Measurements from ENCODE around the gene BAG3. TPM values are rescaled to one million over a fixed set of nuclear protein-coding genes. Genes with fewer than 3 reads are reported as not detected.

The BAG3 gene
- total RNA-seq, 4 donors from 2014 or later: 23.8 to 38.4 (median 32.0) TPM

DNA sequence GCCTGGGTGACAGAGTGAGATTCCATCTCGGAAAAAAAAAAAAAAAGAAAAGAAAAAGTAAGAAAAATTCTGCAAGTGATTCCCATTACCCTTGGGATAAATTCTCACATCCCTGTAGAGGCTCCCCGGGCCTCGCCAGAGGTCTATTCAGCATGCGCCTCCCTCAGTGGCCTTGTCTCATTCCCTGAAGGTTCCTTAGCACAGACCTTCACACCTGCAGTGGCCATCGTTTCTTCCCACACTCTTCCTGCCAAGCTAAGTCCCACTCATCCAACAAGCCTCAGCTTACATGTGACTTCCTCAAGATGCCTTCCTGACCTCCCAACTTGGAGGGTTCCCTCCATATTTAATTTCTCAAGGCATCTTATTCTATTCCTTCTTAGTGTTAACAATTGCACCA is 20.9 kb upstream of the BAG3 start:
- Histone ChIP-seq H3K27me3 (no peaks in the 10 kb centered on the region), H3K27ac (no peak overlapping the region), H3K4me3 (no peak overlapping the region), H3K9me3 (no peaks in the 10 kb centered on the region), H3K4me1 (peaks cover 0 to 7% (median 2%) of the 10 kb centered on the region in 4 donors), H3K36me3 (no peaks in the 10 kb centered on the region)
- TF ChIP-seq POLR2A (IDR thresholded peaks at IDR 0.05): no peak
- TF ChIP-seq EP300 (IDR thresholded peaks at IDR 0.05): no peak
- TF ChIP-seq, protein P1, sequence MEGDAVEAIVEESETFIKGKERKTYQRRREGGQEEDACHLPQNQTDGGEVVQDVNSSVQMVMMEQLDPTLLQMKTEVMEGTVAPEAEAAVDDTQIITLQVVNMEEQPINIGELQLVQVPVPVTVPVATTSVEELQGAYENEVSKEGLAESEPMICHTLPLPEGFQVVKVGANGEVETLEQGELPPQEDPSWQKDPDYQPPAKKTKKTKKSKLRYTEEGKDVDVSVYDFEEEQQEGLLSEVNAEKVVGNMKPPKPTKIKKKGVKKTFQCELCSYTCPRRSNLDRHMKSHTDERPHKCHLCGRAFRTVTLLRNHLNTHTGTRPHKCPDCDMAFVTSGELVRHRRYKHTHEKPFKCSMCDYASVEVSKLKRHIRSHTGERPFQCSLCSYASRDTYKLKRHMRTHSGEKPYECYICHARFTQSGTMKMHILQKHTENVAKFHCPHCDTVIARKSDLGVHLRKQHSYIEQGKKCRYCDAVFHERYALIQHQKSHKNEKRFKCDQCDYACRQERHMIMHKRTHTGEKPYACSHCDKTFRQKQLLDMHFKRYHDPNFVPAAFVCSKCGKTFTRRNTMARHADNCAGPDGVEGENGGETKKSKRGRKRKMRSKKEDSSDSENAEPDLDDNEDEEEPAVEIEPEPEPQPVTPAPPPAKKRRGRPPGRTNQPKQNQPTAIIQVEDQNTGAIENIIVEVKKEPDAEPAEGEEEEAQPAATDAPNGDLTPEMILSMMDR (IDR thresholded peaks at IDR 0.05): no peak
- WGBS, 2 donors: 89% methylated on average over 5 of the region's 5 CpGs
- no peak for DNase-seq (ENCODE audit: low spot score in 2 of 2)

DNA sequence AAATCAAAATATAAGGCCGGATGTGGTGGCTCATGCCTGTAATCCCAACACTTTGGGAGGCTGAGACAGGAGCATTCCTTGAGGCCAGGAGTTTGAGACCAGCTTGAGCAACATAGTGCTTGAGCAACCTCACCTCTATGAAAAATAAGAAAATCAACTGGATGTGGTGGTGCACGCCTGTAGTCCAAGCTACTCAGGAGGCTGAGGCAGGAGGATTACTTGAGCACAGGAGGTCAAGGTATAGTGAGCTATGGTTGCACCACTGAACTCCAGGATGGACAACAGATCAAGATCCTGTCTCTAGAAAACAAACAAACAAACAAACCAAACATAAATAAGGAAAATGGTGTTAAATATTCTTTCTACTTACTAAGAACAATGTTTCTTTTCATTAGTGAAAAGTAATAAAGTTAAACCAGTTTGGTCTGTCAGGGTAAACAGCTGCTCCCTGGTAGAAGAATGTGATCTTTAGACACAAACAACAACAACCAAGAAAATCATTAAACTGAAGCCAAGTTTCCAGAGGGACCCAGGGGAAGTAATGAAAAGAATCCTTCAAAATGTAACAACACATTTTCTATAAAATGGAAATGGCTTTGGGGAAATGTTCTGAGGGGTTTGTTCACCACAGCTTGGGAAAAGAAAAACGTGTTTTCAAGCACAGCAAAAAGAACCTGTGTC is 17.5 kb upstream of the BAG3 start:
- TF ChIP-seq, protein P1 (IDR thresholded peaks at IDR 0.05): no peak
- no peak for TF ChIP-seq POLR2A (IDR thresholded peaks at IDR 0.05)
- TF ChIP-seq EP300 (IDR thresholded peaks at IDR 0.05): peak in 1 of 2 donors; percentile 59
- no peaks in the 10 kb centered on the region for H3K36me3 ChIP-seq
- H3K9me3 ChIP-seq: no peaks in the 10 kb centered on the region
- peak overlapping the region in 3 of 4 donors; percentile 51 to 91 (median 74) for H3K27ac ChIP-seq
- no peak for DNase-seq (ENCODE audit: low spot score in 2 of 2)
- H3K4me3 ChIP-seq: no peak overlapping the region
- H3K4me1 ChIP-seq: peaks cover 0 to 7% (median 2%) of the 10 kb centered on the region in 4 donors
- no peaks in the 10 kb centered on the region for H3K27me3 ChIP-seq
- WGBS, 2 donors: 67 to 68% methylated on average over 3 of the region's 3 CpGs

DNA sequence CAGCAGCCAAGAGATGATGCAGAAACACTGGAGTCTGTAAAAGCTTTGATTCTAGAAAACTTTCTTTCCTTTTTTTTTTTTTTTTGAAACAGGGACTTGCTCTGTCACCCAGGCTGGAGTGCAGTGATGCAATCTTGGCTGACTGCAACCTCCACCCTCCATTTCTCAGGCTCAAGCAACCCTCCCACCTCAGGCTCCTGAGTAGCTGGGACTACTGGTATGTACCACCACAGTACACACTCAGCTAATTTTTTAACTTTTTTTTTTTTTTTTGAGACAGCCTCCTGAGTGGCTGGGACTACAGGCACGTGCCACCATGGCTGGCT is 17.0 kb upstream of the BAG3 start:
- Histone ChIP-seq H3K27ac (peak overlapping the region in 3 of 4 donors; percentile 40 to 91 (median 74)), H3K4me3 (no peak overlapping the region), H3K4me1 (peaks cover 0 to 7% (median 2%) of the 10 kb centered on the region in 4 donors), H3K27me3 (no peaks in the 10 kb centered on the region), H3K36me3 (no peaks in the 10 kb centered on the region), H3K9me3 (no peaks in the 10 kb centered on the region)
- peak; percentile 40 to 48 for DNase-seq (ENCODE audit: low spot score in 2 of 2)
- TF ChIP-seq, protein P1 (IDR thresholded peaks at IDR 0.05): no peak
- TF ChIP-seq EP300 (IDR thresholded peaks at IDR 0.05) (peak in 1 of 2 donors; percentile 25), POLR2A (IDR thresholded peaks at IDR 0.05) (no peak)
- 17 to 20% methylated on average over 1 of the region's 1 CpG for WGBS, 2 donors

DNA sequence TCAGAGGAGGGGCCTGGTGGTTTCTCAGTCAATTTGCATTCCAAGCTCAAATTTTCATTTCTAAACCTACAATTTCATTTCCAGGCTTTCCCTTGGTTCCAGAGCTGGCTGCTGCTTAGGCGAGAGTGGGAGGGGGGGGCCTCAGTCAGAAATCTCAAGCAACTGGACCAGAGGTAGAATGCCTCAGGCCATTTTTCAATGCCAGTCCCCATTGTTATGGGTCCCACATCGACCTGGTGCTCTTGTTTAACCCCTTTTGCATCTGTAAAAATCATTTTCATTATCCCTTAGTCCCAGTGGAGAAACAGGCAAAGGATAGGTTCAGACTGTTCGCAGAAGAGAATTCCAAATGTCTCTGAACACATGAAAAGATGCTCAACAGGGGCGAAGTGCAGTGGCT is 13.5 kb upstream of the BAG3 start:
- Histone ChIP-seq H3K4me1 (peaks cover 0 to 7% (median 2%) of the 10 kb centered on the region in 4 donors), H3K27ac (no peak overlapping the region), H3K4me3 (no peak overlapping the region), H3K36me3 (no peaks in the 10 kb centered on the region), H3K27me3 (no peaks in the 10 kb centered on the region), H3K9me3 (no peaks in the 10 kb centered on the region)
- WGBS, 2 donors: 76 to 78% methylated on average over 4 of the region's 4 CpGs
- DNase-seq (ENCODE audit: low spot score in 2 of 2): no peak
- TF ChIP-seq POLR2A (IDR thresholded peaks at IDR 0.05) (no peak), EP300 (IDR thresholded peaks at IDR 0.05) (no peak)
- TF ChIP-seq, protein P1 (IDR thresholded peaks at IDR 0.05): no peak

DNA sequence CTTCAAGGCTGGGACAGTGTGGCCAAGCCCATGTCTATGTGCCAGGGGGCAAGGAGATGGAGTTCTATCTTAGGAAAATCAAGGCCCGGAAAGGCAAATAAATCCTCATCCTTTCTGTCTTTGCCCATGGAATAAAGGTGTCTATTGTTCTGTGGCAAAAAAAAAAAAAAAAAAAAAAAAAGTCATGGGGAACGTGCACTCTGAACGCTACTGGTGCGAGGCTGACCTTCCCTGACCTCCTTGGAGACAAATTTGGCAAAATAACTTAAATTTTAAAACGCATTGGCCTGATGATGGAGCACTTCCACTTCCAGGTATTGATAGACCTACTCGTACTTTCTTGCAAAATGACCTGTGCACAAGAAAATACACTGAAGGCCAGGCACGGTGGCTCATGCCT is 12.2 kb upstream of the BAG3 start:
- DNase-seq (ENCODE audit: low spot score in 2 of 2): no peak
- Histone ChIP-seq H3K36me3 (no peaks in the 10 kb centered on the region), H3K4me3 (no peak overlapping the region), H3K4me1 (peaks cover 0 to 14% (median 2%) of the 10 kb centered on the region in 4 donors), H3K27ac (no peak overlapping the region), H3K27me3 (no peaks in the 10 kb centered on the region), H3K9me3 (no peaks in the 10 kb centered on the region)
- 58 to 68% methylated on average over 7 of the region's 7 CpGs for WGBS, 2 donors
- no peak for TF ChIP-seq EP300 (IDR thresholded peaks at IDR 0.05)
- no peak for TF ChIP-seq POLR2A (IDR thresholded peaks at IDR 0.05)
- TF ChIP-seq, protein P1 (IDR thresholded peaks at IDR 0.05): no peak

Data from tibial nerve (tissue), 4 donors.